Suprapubic skin (tissue), 4 donors: Measurements from ENCODE around the gene NAGA. TPM values are rescaled to one million over a fixed set of nuclear protein-coding genes. Genes with fewer than 3 reads are reported as not detected.

Source experiments
- DNase-seq, 2 donors: peaks; one replicate each; pipeline ENCODE4 v3.0.0-alpha.2; 2019; ENCODE audit warnings: low spot score in 2 of 2
- H3K27ac ChIP-seq: fragments of 200-600 bp; sonication (generic); one replicate; pipeline ENCODE4 v1.5.1; 2019
- H3K27me3 ChIP-seq: fragments of 200-600 bp; sonication (generic); one replicate; pipeline ENCODE4 v1.5.1; 2019
- H3K36me3 ChIP-seq: fragments of 200-600 bp; sonication (generic); one replicate; pipeline ENCODE4 v1.5.1; 2019
- H3K4me1 ChIP-seq: fragments of 200-600 bp; sonication (generic); one replicate; pipeline ENCODE4 v1.5.1; 2019
- H3K4me3 ChIP-seq: fragments of 200-600 bp; sonication (generic); one replicate; pipeline ENCODE4 v1.5.1; 2019; ENCODE audit warnings: mild to moderate bottlenecking
- H3K9me3 ChIP-seq: fragments of 200-600 bp; sonication (generic); one replicate; pipeline ENCODE4 v1.5.1; 2019
- CTCF ChIP-seq, 2 donors: fragments of 200-600 bp in 1 of 2; fragments of 450-650 bp in 1 of 2; sonication (generic) in 1 of 2; IDR thresholded peaks; one replicate each; pipeline ENCODE4 v1.5.1; 2016 to 2019; ENCODE audit warnings: antibody characterized with exemption in 2 of 2, mild to moderate bottlenecking in 1 of 2, moderate library complexity in 1 of 2
- EP300 ChIP-seq: sonication (generic); formaldehyde crosslinking; IDR thresholded peaks from one replicate; pipeline ENCODE4 v1.6.1; 2017; ENCODE audit warnings: antibody characterized with exemption
- POLR2A ChIP-seq, 2 donors: fragments of 450-650 bp; IDR thresholded peaks; one replicate each; pipeline ENCODE4 v1.6.1; 2017; ENCODE audit warnings: antibody characterized with exemption in 2 of 2, mild to moderate bottlenecking in 2 of 2, moderate library complexity in 2 of 2
- POLR2AphosphoS5 ChIP-seq, 3 donors: sonication (generic); formaldehyde crosslinking; IDR thresholded peaks; one replicate each; pipeline ENCODE4 v1.6.1; 2017; ENCODE audit warnings: antibody characterized with exemption in 3 of 3
- WGBS: methylation state at CpG from one replicate; pipeline ENCODE4 v1.1.5; 2018; 5-methylcytosine and 5-hydroxymethylcytosine counted together
- total RNA-seq, 4 donors: library from RNA; depleted of rRNA; stranded (reverse); fragments of >200 nt; gene quantifications; one replicate each; pipeline ENCODE4 v1.1.0, GENCODE V29; 2016

NAGA gene
- total RNA-seq, 4 donors from 2014 or later: 20.9 to 25.9 (median 22.2) TPM

- Histone ChIP-seq H3K36me3 (peaks cover 44% of the 10 kb centered on the region), H3K4me1 (peaks cover 30% of the 10 kb centered on the region), H3K9me3 (no peaks in the 10 kb centered on the region), H3K4me3 (no peak overlapping the region), H3K27me3 (no peaks in the 10 kb centered on the region), H3K27ac (no peak overlapping the region)
- 98% methylated on average over 8 of the region's 8 CpGs for WGBS
- peak; percentile 40 to 65 for DNase-seq
- TF ChIP-seq EP300: no peak
- TF ChIP-seq POLR2AphosphoS5 (IDR thresholded peaks at IDR 0.05): no peak
- no peak for TF ChIP-seq POLR2A (IDR thresholded peaks at IDR 0.05)
- TF ChIP-seq CTCF (IDR thresholded peaks at IDR 0.05): no peak
Observed at GRCh38 chr22:42084874-42085273, 14.3 kb upstream of the NAGA start.

DNA sequence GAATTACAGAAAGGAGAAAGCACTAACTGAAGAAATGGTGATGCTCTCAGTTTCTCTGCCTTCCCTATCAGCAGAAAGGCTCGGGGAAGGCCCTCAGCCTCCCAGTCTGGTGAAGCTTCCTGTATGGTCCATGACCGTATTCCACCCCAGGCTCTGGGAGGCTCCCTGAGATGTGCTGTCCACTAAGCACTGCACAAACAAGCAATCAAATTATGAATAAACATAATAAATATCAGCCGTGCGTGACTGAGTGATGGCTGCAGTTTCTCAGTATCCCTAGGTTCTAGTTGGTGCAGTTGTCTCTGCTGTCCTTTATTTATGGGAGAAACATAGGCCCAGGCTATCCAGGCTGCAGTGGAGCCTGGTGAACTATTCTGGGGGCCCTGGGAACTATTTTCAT is 12.5 kb upstream of the NAGA start:
- Histone ChIP-seq H3K27ac (no peak overlapping the region), H3K4me3 (no peak overlapping the region), H3K36me3 (peaks cover 44% of the 10 kb centered on the region), H3K9me3 (no peaks in the 10 kb centered on the region), H3K4me1 (peaks cover 30% of the 10 kb centered on the region), H3K27me3 (no peaks in the 10 kb centered on the region)
- DNase-seq: peak in 1 of 2 donors; percentile 34
- WGBS: 96% methylated on average over 4 of the region's 4 CpGs
- TF ChIP-seq EP300 (no peak), POLR2A (IDR thresholded peaks at IDR 0.05) (no peak), CTCF (IDR thresholded peaks at IDR 0.05) (no peak), POLR2AphosphoS5 (IDR thresholded peaks at IDR 0.05) (no peak)

- under 1% methylated on average over 14 of the region's 14 CpGs for WGBS
- no peak for TF ChIP-seq CTCF (IDR thresholded peaks at IDR 0.05)
- TF ChIP-seq POLR2A (IDR thresholded peaks at IDR 0.05): no peak
- TF ChIP-seq POLR2AphosphoS5 (IDR thresholded peaks at IDR 0.05): no peak
- TF ChIP-seq EP300: no peak
- H3K4me3 ChIP-seq: peak overlapping the region; percentile 63
- peak overlapping the region; percentile 98 for H3K27ac ChIP-seq
- peaks cover 36% of the 10 kb centered on the region for H3K36me3 ChIP-seq
- H3K9me3 ChIP-seq: no peaks in the 10 kb centered on the region
- peak in 1 of 2 donors; percentile 73 for DNase-seq
- peaks cover 41% of the 10 kb centered on the region for H3K4me1 ChIP-seq
- no peaks in the 10 kb centered on the region for H3K27me3 ChIP-seq
Observed at GRCh38 chr22:42080287-42080686, 9.7 kb upstream of the NAGA start.

DNA sequence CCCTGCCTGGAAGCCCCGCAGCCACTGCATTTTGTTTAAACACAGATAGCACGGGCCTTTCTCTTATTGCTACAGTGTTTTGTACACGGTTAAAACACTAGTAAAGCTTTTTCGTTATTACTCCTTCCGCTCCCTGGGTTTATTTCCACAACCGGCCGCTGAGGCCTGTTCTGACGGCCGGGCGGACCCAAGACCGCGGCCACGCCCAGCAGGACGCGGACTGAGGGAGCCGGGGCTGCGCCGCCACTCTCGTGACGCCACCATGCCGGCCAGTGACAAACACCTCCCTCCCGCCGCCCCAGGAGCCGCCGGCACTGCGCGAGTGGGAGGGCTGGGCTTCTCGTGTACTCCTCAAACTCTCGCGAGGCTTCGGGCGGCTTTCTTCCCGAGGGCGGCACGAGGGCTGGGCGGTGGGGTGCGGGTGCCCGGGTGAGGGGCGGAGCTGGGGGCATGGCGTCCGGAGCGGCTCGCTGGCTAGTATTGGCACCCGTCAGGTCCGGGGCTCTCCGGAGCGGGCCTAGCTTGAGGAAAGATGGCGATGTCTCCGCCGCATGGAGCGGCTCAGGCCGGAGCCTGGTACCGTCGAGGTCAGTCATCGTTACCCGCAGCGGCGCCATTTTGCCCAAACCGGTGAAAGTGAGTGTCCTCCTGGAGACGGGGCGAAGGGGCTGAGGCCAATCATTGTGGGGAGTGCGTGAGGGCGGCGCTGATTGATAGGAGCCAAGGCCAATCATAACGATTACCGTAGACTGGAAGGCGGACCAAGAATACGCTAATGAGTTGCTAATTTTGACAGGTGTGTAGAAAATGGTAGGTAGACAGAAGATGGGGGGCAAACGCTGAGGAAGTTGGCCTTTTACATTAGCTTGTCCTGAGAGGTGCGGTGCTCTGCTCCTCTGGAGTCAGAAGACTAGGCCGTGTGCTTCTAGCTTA is 9.0 kb upstream of the NAGA start, which contains the start of gene SMDT1:
Gene SMDT1, plus strand, starts transcription at position 382 of the 933 bp plus-strand sequence. Its CDS starts 69 bp downstream, at position 451.
- H3K36me3 ChIP-seq: peaks cover 29% of the 10 kb centered on the region

GRCh38 chr22:42078469-42079318 is 8.1 kb upstream of the NAGA start:
- Histone ChIP-seq H3K36me3 (peaks cover 22% of the 10 kb centered on the region), H3K4me3 (peak overlapping the region; percentile 63), H3K4me1 (peaks cover 57% of the 10 kb centered on the region), H3K27me3 (no peaks in the 10 kb centered on the region), H3K27ac (peak overlapping the region; percentile 98), H3K9me3 (no peaks in the 10 kb centered on the region)
- DNase-seq: peak; percentile 78 to 81
- WGBS: 25% methylated on average over 23 of the region's 24 CpGs
- TF ChIP-seq EP300: no peak
- TF ChIP-seq POLR2A (IDR thresholded peaks at IDR 0.05): no peak
- TF ChIP-seq CTCF (IDR thresholded peaks at IDR 0.05): no peak
- TF ChIP-seq POLR2AphosphoS5 (IDR thresholded peaks at IDR 0.05): no peak

More for the DNA sequence above, 9.0 kb upstream of the NAGA start, which contains the start of gene SMDT1:
- H3K27me3 ChIP-seq: no peaks in the 10 kb centered on the region
- H3K9me3 ChIP-seq: no peaks in the 10 kb centered on the region
- TF ChIP-seq POLR2AphosphoS5 (IDR thresholded peaks at IDR 0.05) (peak; percentile 38 to 86 (median 67)), EP300 (no peak), POLR2A (IDR thresholded peaks at IDR 0.05) (peak; percentile 65 to 84)
- WGBS: under 1% methylated on average over 51 of the region's 71 CpGs
- peak; percentile 100 for DNase-seq
- H3K4me1 ChIP-seq: peaks cover 48% of the 10 kb centered on the region
- peak within 1 kb of the TSS; percentile 63 for H3K4me3 ChIP-seq
- peak within 1 kb of the TSS; percentile 98 for H3K27ac ChIP-seq
